HL-60 (cell line): Measurements from ENCODE around the gene SUGP2.

Source experiments
- DNase-seq, 2 experiments: peaks; one replicate each; pipeline ENCODE4 v3.0.0-alpha.2; 2010 to 2020; ENCODE audit warnings: low read depth in 1 of 2, low spot score in 1 of 2
- H3K27ac ChIP-seq: fragments of 250-450 bp; sonication (Bioruptor Pico); replicated peaks from 2 replicates; pipeline ENCODE4 v1.5.1; 2020; ENCODE audit warnings: mild to moderate bottlenecking, moderate library complexity
- H3K27me3 ChIP-seq: fragments of 250-450 bp; sonication (Bioruptor Pico); 2 replicates; pipeline ENCODE4 v1.5.1; 2021; ENCODE audit warnings: mild to moderate bottlenecking, moderate library complexity; ENCODE audit not compliant: insufficient read depth, poor library complexity, severe bottlenecking
- H3K4me3 ChIP-seq: replicated peaks from 2 replicates; pipeline ENCODE4 v1.5.1; 2011; ENCODE audit warnings: mild to moderate bottlenecking, control low read depth, low read length; ENCODE audit not compliant: insufficient read depth
- GABPA ChIP-seq: IDR thresholded peaks from 2 replicates; pipeline ENCODE4 v1.6.1; 2012; ENCODE audit warnings: low read depth
- POLR2AphosphoS5 ChIP-seq: IDR thresholded peaks from 2 replicates; pipeline ENCODE4 v1.6.1; 2012; ENCODE audit warnings: low read depth
- SPI1 ChIP-seq: IDR thresholded peaks from 2 replicates; pipeline ENCODE4 v1.6.1; 2012; ENCODE audit warnings: low read depth, mild to moderate bottlenecking, borderline replicate concordance
- TF ChIP-seq, protein P1 (sequence below): IDR thresholded peaks from one replicate; pipeline ENCODE4 v1.5.1; 2011; ENCODE audit warnings: low read length, control low read depth, inconsistent platforms; ENCODE audit not compliant: insufficient read depth
- TF ChIP-seq, protein P2 (sequence below): IDR thresholded peaks from 2 replicates; pipeline ENCODE4 v1.6.1; 2012; ENCODE audit warnings: low read depth; ENCODE audit not compliant: insufficient replicate concordance

The SUGP2 gene

DNA sequence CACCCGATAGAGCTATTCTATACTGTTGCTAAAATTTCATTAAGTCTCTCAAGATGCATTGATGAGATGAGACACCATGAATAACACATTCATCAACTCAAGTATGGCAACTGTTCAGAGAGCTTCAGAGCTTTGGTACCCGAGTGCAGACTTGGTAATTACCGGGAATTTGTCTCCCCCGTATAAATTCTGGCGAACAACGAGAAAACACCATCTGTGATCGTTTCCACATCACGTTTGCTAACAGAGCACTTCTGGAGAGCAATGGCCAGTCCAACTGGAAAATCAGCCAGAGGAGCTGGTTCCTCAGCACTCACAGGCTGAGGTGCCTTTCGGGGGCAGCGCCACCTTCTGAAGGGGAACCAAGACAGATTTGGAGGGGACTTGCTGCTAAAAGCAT is 40.2 kb downstream of the SUGP2 start:
- no peak for TF ChIP-seq SPI1
- TF ChIP-seq, protein P1, sequence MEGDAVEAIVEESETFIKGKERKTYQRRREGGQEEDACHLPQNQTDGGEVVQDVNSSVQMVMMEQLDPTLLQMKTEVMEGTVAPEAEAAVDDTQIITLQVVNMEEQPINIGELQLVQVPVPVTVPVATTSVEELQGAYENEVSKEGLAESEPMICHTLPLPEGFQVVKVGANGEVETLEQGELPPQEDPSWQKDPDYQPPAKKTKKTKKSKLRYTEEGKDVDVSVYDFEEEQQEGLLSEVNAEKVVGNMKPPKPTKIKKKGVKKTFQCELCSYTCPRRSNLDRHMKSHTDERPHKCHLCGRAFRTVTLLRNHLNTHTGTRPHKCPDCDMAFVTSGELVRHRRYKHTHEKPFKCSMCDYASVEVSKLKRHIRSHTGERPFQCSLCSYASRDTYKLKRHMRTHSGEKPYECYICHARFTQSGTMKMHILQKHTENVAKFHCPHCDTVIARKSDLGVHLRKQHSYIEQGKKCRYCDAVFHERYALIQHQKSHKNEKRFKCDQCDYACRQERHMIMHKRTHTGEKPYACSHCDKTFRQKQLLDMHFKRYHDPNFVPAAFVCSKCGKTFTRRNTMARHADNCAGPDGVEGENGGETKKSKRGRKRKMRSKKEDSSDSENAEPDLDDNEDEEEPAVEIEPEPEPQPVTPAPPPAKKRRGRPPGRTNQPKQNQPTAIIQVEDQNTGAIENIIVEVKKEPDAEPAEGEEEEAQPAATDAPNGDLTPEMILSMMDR, result no peak
- TF ChIP-seq GABPA, result no peak
- no peak for TF ChIP-seq POLR2AphosphoS5
- TF ChIP-seq, protein P2, sequence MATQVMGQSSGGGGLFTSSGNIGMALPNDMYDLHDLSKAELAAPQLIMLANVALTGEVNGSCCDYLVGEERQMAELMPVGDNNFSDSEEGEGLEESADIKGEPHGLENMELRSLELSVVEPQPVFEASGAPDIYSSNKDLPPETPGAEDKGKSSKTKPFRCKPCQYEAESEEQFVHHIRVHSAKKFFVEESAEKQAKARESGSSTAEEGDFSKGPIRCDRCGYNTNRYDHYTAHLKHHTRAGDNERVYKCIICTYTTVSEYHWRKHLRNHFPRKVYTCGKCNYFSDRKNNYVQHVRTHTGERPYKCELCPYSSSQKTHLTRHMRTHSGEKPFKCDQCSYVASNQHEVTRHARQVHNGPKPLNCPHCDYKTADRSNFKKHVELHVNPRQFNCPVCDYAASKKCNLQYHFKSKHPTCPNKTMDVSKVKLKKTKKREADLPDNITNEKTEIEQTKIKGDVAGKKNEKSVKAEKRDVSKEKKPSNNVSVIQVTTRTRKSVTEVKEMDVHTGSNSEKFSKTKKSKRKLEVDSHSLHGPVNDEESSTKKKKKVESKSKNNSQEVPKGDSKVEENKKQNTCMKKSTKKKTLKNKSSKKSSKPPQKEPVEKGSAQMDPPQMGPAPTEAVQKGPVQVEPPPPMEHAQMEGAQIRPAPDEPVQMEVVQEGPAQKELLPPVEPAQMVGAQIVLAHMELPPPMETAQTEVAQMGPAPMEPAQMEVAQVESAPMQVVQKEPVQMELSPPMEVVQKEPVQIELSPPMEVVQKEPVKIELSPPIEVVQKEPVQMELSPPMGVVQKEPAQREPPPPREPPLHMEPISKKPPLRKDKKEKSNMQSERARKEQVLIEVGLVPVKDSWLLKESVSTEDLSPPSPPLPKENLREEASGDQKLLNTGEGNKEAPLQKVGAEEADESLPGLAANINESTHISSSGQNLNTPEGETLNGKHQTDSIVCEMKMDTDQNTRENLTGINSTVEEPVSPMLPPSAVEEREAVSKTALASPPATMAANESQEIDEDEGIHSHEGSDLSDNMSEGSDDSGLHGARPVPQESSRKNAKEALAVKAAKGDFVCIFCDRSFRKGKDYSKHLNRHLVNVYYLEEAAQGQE, result no peak
- Histone ChIP-seq H3K4me3 (no peak overlapping the region), H3K27me3 (no peaks in the 10 kb centered on the region), H3K27ac (no peak overlapping the region)
- no peak for DNase-seq

DNA sequence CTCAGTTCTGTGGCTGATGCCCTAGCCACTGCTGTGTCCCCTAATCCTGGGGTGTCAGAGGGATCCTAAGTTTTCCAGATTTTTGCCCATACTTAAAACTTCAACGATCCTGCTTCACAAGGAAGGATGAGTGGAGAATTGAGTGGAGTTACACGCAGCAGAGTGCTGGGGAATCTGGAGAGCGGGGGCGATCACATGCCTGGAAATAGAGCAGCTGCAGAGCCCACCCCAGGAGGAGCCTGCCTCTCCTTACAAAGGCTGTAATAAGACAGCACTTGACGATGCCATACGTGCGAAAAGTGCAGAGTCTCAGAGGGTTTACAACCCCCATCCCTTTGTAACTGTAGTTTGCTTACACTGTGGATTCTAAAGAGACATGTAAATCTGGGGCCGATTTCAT is 40.6 kb downstream of the SUGP2 start:
- Histone ChIP-seq H3K27me3 (no peaks in the 10 kb centered on the region), H3K27ac (no peak overlapping the region), H3K4me3 (no peak overlapping the region)
- no peak for DNase-seq
- TF ChIP-seq SPI1, result no peak
- no peak for TF ChIP-seq POLR2AphosphoS5
- TF ChIP-seq, protein P2, result no peak
- TF ChIP-seq GABPA, result no peak
- TF ChIP-seq, protein P1, result no peak

DNA sequence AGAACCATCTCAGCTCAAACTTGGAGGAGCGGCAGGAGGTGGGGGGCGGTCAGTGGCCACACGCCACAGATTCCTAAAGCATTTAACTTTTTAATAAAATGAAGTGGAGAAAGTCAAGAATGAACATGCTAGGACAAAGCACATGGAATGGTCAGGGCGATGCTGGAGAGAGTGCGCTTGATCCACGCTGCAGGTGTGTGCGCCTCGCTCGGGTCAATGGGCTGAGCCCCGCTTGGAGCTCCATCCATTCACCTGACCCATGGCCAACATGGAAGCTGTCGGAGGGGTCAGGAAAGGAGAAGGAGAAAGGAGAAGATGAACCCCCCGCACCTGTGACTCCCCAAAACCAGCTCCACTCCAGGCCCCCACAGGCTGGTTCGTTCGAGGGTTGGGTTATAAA is 41.8 kb downstream of the SUGP2 start:
- Histone ChIP-seq H3K27ac (no peak overlapping the region), H3K27me3 (no peaks in the 10 kb centered on the region), H3K4me3 (no peak overlapping the region)
- TF ChIP-seq GABPA, result no peak
- no peak for DNase-seq

DNA sequence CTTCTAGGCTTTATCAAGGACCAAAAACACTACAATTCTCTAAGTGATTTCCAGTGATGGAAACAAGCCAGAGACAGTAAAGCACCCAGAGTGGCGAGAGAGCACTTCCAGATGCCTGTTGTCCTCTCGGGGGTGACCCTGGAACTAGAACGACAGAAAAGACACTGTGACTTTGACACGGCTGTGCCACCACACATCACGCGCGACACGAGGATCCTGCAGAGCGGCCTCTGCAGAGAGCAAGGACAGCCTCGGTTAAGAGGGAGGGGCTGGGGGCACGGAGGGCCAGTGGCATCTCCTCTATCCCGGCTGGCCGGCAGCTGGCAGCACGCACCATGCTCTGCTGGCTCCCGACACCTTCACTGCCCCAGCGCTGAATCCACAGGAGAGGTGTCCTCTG is 42.3 kb downstream of the SUGP2 start:
- no peak for DNase-seq
- H3K27me3 ChIP-seq, result no peaks in the 10 kb centered on the region
- H3K4me3 ChIP-seq, result no peak overlapping the region
- H3K27ac ChIP-seq, result no peak overlapping the region
- TF ChIP-seq, protein P1, result no peak
- TF ChIP-seq POLR2AphosphoS5, result peak; percentile 18; the same call in 1 of the 2 replicates
